Measurements from ENCODE around the gene AKR7A2.

The AKR7A2 gene

GRCh38 chr1:19329611-19330010, 17.7 kb upstream of the AKR7A2 start:
- H3K9me3 ChIP-seq (ENCODE audit: control insufficient read depth, insufficient read depth, low read length), result no peaks in the 10 kb centered on the region
- no peaks in the 10 kb centered on the region for H3K27me3 ChIP-seq (ENCODE audit: control insufficient read depth, low read length)
- H3K36me3 ChIP-seq (ENCODE audit: control insufficient read depth, low read length), result no peaks in the 10 kb centered on the region; the same call in 1 of the 2 replicates

DNA sequence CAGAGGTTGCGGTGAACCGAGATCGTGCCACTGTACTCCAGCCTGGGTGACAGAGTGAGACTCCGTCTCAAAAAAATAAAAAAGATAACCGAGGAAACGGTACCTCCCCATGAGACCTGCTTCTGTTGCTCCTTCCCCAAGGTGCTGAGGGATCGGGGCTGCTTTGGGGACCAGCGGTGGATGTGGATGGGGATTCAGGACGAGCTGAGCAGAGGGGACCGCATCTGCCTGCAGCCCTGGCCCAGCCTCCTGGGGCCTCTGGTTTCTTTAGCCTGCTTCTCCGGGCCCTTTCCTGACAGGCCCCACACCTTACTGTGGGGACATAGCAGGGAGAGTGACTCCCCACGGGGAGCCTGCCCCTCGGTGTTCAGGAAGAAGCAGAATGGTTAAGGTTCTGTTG, 17.2 kb upstream of the AKR7A2 start:
- Histone ChIP-seq H3K4me1 (ENCODE audit: control insufficient read depth, low read length) (no peaks in the 10 kb centered on the region), H3K4me3 (ENCODE audit: low read length) (no peak overlapping the region), H3K4me2 (ENCODE audit: low read length) (no peak overlapping the region), H3K27ac (ENCODE audit: low read depth, low read length) (no peak overlapping the region), H4K20me1 (ENCODE audit: control insufficient read depth, insufficient read depth, low read depth, low read length) (no peaks in the 10 kb centered on the region), H3K9me3 (ENCODE audit: control insufficient read depth, insufficient read depth, low read length) (no peaks in the 10 kb centered on the region), H3K27me3 (ENCODE audit: control insufficient read depth, low read length) (no peaks in the 10 kb centered on the region), H3K9me2 (replicated peaks; ENCODE audit: control insufficient read depth, low read length) (no peaks in the 10 kb centered on the region), H3F3A (ENCODE audit: control insufficient read depth, insufficient read depth) (no peaks in the 10 kb centered on the region), H3K36me3 (ENCODE audit: control insufficient read depth, low read length) (no peaks in the 10 kb centered on the region; the same call in 1 of the 2 replicates), H3K79me2 (ENCODE audit: control insufficient read depth, low read length) (no peaks in the 10 kb centered on the region)
- TF ChIP-seq EZH2phosphoT487 (IDR thresholded peaks at IDR 0.05; ENCODE audit: borderline replicate concordance, low read length) (no peak), CTCF (IDR thresholded peaks at IDR 0.05; ENCODE audit: low read depth, low read length, poor library complexity, severe bottlenecking) (no peak)

More at GRCh38 chr1:19329611-19330010, 17.7 kb upstream of the AKR7A2 start:
- Histone ChIP-seq H3K9me2 (replicated peaks; ENCODE audit: control insufficient read depth, low read length) (no peaks in the 10 kb centered on the region), H4K20me1 (ENCODE audit: control insufficient read depth, insufficient read depth, low read depth, low read length) (no peaks in the 10 kb centered on the region), H3K4me1 (ENCODE audit: control insufficient read depth, low read length) (no peaks in the 10 kb centered on the region), H3F3A (ENCODE audit: control insufficient read depth, insufficient read depth) (no peaks in the 10 kb centered on the region), H3K4me3 (ENCODE audit: low read length) (no peak overlapping the region), H3K4me2 (ENCODE audit: low read length) (no peak overlapping the region), H3K27ac (ENCODE audit: low read depth, low read length) (no peak overlapping the region), H3K79me2 (ENCODE audit: control insufficient read depth, low read length) (no peaks in the 10 kb centered on the region)
- no peak for TF ChIP-seq CTCF (IDR thresholded peaks at IDR 0.05; ENCODE audit: low read depth, low read length, poor library complexity, severe bottlenecking)
- no peak for TF ChIP-seq EZH2phosphoT487 (IDR thresholded peaks at IDR 0.05; ENCODE audit: borderline replicate concordance, low read length)

- TF ChIP-seq CTCF (IDR thresholded peaks at IDR 0.05; ENCODE audit: low read depth, low read length, poor library complexity, severe bottlenecking) (no peak), EZH2phosphoT487 (IDR thresholded peaks at IDR 0.05; ENCODE audit: borderline replicate concordance, low read length) (no peak)
- Histone ChIP-seq H3K27me3 (ENCODE audit: control insufficient read depth, low read length) (no peaks in the 10 kb centered on the region), H4K20me1 (ENCODE audit: control insufficient read depth, insufficient read depth, low read depth, low read length) (no peaks in the 10 kb centered on the region), H3K4me3 (ENCODE audit: low read length) (no peak overlapping the region), H3K79me2 (ENCODE audit: control insufficient read depth, low read length) (no peaks in the 10 kb centered on the region), H3K9me3 (ENCODE audit: control insufficient read depth, insufficient read depth, low read length) (no peaks in the 10 kb centered on the region), H3K4me2 (ENCODE audit: low read length) (no peak overlapping the region), H3K9me2 (replicated peaks; ENCODE audit: control insufficient read depth, low read length) (no peaks in the 10 kb centered on the region), H3K4me1 (ENCODE audit: control insufficient read depth, low read length) (no peaks in the 10 kb centered on the region), H3K36me3 (ENCODE audit: control insufficient read depth, low read length) (no peaks in the 10 kb centered on the region; the same call in 1 of the 2 replicates), H3F3A (ENCODE audit: control insufficient read depth, insufficient read depth) (no peaks in the 10 kb centered on the region), H3K27ac (ENCODE audit: low read depth, low read length) (no peak overlapping the region)
These were observed 16.5 kb upstream of the AKR7A2 start for GRCh38 chr1:19328486-19328885.

Data from DOHH2 (cell line).